IPS-NIHi7 (cell line): ENCODE measurements around the gene ABI3BP.

ENCODE experiments used
- DNase-seq: peaks from one replicate; pipeline ENCODE4 v3.0.0; 2012; ENCODE audit warnings: mixed read lengths; ENCODE audit errors: extremely low spot score

Gene ABI3BP

GRCh38 chr3:100888881-100889280 is 104.3 kb downstream of the ABI3BP start:
- DNase-seq, result no peak

GRCh38 chr3:100882571-100882984 is 110.6 kb downstream of the ABI3BP start:
- no peak for DNase-seq

DNA sequence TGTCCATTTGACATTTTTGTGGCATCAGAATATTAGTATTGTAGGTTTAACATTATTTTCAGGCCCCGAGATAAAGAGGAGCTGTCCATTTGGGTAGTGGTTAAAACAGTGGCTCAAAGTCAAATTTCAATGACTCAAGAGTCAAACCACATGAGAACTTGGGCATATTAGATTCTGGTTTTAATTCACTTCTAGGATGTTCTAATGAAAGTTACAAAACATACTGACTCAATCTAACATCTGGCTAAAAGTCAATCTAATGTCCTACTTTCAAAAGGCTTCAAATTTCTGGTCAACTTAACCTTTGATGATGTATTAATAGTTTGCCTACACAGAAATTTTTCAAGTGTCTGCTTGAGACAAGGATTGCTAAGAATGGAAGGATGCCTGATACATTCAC is 112.4 kb downstream of the ABI3BP start:
- no peak for DNase-seq

DNA sequence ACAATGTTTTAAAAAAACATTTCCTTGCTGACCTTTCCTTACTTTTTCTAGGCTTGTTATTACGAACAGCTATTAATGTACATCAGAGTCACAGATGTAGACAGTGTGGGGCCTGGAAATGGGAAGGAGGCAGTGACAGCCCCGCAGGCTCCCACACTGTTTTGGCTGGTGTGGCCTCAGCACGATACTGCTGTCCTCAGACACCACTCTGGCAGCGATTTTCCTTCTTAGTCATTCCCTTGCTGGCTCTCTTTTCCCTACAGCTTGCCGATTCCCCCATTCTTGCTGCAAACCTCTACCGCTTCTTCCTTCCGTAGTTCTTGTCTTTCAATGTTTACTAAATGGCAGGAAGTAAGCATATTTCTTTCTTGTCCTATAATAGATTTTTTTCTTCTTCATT is 113.1 kb downstream of the ABI3BP start:
- DNase-seq, result no peak

DNA sequence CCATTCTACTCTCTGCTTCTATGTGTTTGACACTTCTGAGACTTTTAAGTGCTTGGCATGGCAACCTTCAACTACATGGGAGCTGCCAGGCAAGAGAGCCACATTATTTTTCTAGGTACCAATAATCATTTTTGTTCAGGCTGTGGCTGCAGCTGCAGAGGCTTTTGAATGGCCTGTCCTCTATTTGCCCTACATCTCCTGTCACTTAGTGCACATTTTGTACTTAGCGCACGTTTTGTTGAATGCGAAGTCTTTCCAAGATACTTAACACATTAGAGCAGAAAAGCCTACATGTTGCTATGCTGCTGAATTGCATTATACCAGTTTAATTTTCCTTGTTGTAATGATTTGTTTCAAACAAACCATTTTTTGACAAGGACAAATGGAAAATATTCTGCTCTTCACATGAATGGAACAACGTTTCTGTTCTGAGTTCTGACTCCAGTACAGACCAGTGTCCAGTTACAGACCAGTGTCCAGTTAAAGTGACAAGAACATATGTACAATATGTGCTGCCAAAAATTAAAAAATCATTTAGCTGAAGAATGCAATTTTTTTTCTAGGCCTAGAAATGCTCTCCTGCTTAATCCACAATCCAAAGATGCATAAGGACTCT is 113.9 kb downstream of the ABI3BP start:
- no peak for DNase-seq

DNA sequence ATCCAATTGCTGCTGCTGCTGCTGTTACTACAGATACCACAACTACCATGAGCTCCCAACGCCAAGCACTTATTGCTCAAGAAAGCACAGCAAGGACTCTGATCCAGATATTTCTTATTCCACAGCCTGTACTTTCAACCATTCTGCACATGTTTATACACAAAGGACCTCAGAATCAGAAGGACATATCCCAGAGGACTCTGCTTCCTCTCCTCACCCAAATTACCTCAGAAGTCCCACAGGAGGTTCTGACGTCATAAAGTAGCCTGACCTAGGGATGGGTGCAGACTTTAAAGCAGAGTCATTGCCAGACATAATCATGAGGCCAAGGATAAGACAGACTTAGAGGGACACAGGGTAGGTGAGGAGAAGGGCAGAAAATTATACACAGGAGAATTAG is 115.9 kb downstream of the ABI3BP start:
- DNase-seq, result no peak

GRCh38 chr3:100875239-100875638 is 118.0 kb downstream of the ABI3BP start:
- DNase-seq, result no peak

- DNase-seq, result no peak
Observed at GRCh38 chr3:100873611-100874010, 119.6 kb downstream of the ABI3BP start.

GRCh38 chr3:100871306-100871705 is 121.9 kb downstream of the ABI3BP start:
- no peak for DNase-seq

GRCh38 chr3:100869787-100870186 is 123.4 kb downstream of the ABI3BP start:
- no peak for DNase-seq

GRCh38 chr3:100868894-100869293 is 124.3 kb downstream of the ABI3BP start:
- no peak for DNase-seq

- no peak for DNase-seq
Observed at GRCh38 chr3:100868096-100868495, 125.1 kb downstream of the ABI3BP start.

DNA sequence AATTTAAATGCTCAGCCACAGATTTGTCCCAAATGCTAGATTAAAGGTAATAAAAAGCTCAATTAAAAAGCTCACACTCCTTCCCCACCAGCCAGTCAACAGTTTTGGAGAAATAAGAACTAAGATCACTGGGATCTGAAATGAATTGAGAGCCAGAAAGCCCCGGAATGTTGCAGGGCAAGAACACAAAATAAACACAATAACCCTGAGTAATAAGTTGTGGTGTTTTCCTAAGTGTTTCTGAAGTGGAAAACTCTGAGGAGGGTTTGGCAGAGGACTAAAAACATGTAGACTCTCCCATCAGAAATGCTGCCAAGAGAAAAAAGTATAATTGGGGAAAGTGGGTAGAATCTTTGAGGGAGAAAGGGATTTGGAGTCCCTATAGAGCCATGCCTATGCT is 127.8 kb downstream of the ABI3BP start:
- DNase-seq, result no peak

DNA sequence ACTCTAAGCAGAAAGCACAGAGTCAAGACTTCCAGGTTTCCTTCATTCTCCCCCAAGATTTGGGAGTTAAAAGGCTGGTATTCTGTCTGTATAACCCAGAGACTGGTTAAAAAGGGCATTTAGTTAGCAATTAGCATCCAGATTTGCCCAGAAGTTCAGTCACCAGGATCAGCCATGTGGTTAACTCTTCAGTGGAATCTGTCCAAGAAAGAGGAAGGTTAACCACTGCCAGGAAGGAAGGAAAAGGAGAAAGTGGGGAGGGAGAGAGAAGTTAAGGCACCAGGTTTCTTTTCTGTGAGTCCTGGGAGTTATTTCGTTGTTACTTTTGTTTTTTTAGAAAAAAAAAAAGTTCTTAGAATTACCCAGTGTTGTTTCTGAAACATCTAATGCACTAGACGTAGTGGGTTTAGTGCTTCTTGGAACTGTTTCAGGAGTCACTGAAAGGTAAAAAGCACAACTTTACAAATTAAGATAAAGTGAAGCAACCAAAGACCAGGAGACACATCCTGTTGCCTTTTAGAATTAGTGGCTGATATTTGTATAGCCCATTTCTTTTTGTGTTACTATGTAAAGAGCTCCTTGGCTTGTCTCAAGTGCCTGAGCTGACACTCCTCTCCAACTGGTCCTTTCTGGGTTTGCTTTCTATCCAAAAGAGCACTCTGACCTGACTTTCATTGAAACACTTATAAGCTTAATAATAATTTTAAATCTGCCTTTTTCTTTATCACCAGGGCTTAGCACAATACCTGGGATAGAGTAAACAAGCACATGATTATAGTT is 128.6 kb downstream of the ABI3BP start:
- no peak for DNase-seq

- no peak for DNase-seq
Observed at GRCh38 chr3:100857863-100858262, 135.4 kb downstream of the ABI3BP start.

- no peak for DNase-seq
Observed at GRCh38 chr3:100856821-100857220, 136.4 kb downstream of the ABI3BP start.

DNA sequence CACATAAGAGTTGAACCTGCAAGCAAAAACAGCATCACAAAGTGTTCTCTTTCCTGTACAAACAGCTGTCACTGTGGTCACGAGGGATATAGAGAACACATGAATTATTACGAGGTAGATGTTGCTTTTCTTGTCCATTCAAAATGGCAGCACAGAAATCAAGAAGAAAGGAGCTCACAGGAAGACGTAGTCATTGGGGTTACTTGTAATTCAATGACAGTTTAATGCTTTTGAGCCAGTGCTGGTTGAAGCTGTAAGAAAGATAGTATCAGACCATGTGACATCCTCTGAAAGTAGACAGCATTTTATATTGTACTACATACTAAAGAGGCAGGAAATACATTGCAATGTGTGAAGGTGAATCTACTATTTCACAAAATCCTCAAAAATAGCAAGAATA is 140.4 kb downstream of the ABI3BP start:
- DNase-seq, result no peak

DNA sequence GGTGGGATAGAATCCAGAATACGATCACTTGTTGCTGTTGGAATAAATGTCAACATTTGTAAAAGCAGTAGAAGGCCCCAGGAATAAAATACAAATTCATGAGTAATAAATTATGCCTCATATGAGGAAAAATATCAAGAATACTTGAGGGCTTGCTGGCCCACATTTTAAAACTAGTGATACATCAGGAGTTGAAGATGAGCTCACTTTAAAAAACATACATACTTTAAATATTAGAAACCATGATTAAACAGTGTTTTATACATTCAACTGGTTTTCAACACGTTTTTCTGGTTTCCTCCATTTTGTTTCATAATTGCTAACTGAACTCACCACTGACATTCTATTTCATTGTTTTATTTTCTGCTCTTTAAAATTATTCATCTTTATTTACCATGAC is 142.5 kb downstream of the ABI3BP start:
- no peak for DNase-seq

- no peak for DNase-seq
Observed at GRCh38 chr3:100850156-100850555, 143.1 kb downstream of the ABI3BP start.

GRCh38 chr3:100844063-100844936 is 148.9 kb downstream of the ABI3BP start:
- DNase-seq, result no peak

DNA sequence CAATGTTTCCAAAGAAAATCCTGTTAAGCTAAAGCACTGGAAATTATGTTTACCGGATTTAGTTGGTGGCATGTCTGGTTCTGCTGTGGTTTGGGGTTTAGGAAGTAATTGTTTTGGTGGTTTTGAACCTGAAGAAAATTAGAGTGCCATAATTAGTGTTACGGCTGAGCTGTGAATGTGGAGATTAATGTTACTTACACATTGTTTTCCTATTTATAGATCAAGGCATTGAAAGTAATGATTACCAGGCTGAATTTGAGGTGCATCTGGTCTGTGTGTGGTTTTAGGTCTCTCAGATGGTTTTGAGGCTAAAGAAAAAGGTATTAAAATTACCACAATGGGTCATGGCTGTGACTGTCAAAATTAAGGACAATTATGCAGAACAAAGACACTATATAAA is 155.1 kb downstream of the ABI3BP start:
- no peak for DNase-seq

DNA sequence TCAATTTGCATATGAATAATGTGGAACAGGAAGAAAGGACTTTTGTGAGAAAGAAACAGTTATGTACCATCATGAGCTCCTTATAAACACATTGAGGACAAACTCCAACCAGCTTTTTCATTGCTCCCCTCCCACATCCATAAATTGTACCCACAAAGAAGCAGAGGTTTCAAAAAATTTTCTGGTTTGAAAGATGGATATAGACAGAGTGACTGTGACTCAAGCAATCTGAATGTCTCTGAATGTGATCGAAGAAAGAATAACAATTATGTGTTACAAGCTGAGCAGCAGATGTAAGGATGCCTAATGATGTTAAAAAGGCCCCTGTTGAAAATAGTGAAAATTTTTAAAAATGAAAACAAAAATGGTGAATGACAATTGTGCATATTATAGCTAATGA is 156.6 kb downstream of the ABI3BP start:
- DNase-seq, result no peak

GRCh38 chr3:100834332-100834731 is 158.9 kb downstream of the ABI3BP start:
- DNase-seq, result no peak
